ENCODE data around the gene LTBP3. TPM values are rescaled to one million over a fixed set of nuclear protein-coding genes. Genes with fewer than 3 reads are reported as not detected.
"Not testable (repeated sequence)": the region's sequence is repeated elsewhere in the genome, so short reads cannot be mapped to it uniquely, and the experiment has no call there.

Gene LTBP3
- total RNA-seq, 1 donor = 41.6 TPM

GRCh38 chr11:65569164-65569972 lies 11.2 kb upstream of the LTBP3 start:
- H3K36me3 ChIP-seq (ENCODE audit: insufficient read depth, low read length) = peaks cover 11% of the 10 kb centered on the region
- peak overlapping the region; percentile 100 for H3K4me2 ChIP-seq (ENCODE audit: insufficient read depth, low read length)
- peaks cover 56% of the 10 kb centered on the region for H3K79me2 ChIP-seq (ENCODE audit: insufficient read depth, low read length)
- no peak for DNase-seq (ENCODE audit: insufficient read length, low spot score, missing footprints)
- H3K9me3 ChIP-seq (ENCODE audit: low read depth, low read length) = no peaks in the 10 kb centered on the region
- H3K4me3 ChIP-seq (ENCODE audit: insufficient read depth, low read length) = peak overlapping the region; percentile 98
- H3K4me1 ChIP-seq (ENCODE audit: insufficient read depth, low read length) = peaks cover 49% of the 10 kb centered on the region
- TF ChIP-seq CTCF (IDR thresholded peaks at IDR 0.05; ENCODE audit: extremely low read depth, low read depth, low read length) = no peak
- peak overlapping the region; percentile 97 for H2AFZ ChIP-seq (ENCODE audit: low read length)
- peaks cover 17% of the 10 kb centered on the region for H4K20me1 ChIP-seq (ENCODE audit: insufficient read depth, low read length)
- H3K27ac ChIP-seq (ENCODE audit: low read depth, low read length) = peak overlapping the region; percentile 95
- no peaks in the 10 kb centered on the region for H3K27me3 ChIP-seq (ENCODE audit: insufficient read depth, low read length)

GRCh38 chr11:65565624-65566453 lies 7.7 kb upstream of the LTBP3 start:
- no peak for DNase-seq (ENCODE audit: insufficient read length, low spot score, missing footprints)
- peaks cover 39% of the 10 kb centered on the region for H3K4me1 ChIP-seq (ENCODE audit: insufficient read depth, low read length)

GRCh38 chr11:65564879-65565559 lies 6.9 kb upstream of the LTBP3 start:
- H3K4me1 ChIP-seq (ENCODE audit: insufficient read depth, low read length) = peaks cover 45% of the 10 kb centered on the region
- H3K4me2 ChIP-seq (ENCODE audit: insufficient read depth, low read length); H3K36me3 ChIP-seq (ENCODE audit: insufficient read depth, low read length); H2AFZ ChIP-seq (ENCODE audit: low read length); H4K20me1 ChIP-seq (ENCODE audit: insufficient read depth, low read length); DNase-seq (ENCODE audit: insufficient read length, low spot score, missing footprints); H3K9me3 ChIP-seq (ENCODE audit: low read depth, low read length); H3K4me3 ChIP-seq (ENCODE audit: insufficient read depth, low read length); H3K27me3 ChIP-seq (ENCODE audit: insufficient read depth, low read length): not testable (repeated sequence)
- peaks cover 26% of the 10 kb centered on the region for H3K79me2 ChIP-seq (ENCODE audit: insufficient read depth, low read length)
- peak overlapping the region; percentile 71 for H3K27ac ChIP-seq (ENCODE audit: low read depth, low read length)

More at GRCh38 chr11:65565624-65566453, 7.7 kb upstream of the LTBP3 start:
- H3K4me2 ChIP-seq (ENCODE audit: insufficient read depth, low read length) = peak overlapping the region; percentile 15
- H3K36me3 ChIP-seq (ENCODE audit: insufficient read depth, low read length) = peaks cover 4% of the 10 kb centered on the region
- no peaks in the 10 kb centered on the region for H3K9me3 ChIP-seq (ENCODE audit: low read depth, low read length)
- no peak overlapping the region for H2AFZ ChIP-seq (ENCODE audit: low read length)
- peaks cover 33% of the 10 kb centered on the region for H3K79me2 ChIP-seq (ENCODE audit: insufficient read depth, low read length)
- peak overlapping the region; percentile 71 for H3K27ac ChIP-seq (ENCODE audit: low read depth, low read length)
- H4K20me1 ChIP-seq (ENCODE audit: insufficient read depth, low read length) = no peaks in the 10 kb centered on the region
- H3K4me3 ChIP-seq (ENCODE audit: insufficient read depth, low read length) = no peak overlapping the region
- no peak for TF ChIP-seq CTCF (IDR thresholded peaks at IDR 0.05; ENCODE audit: extremely low read depth, low read depth, low read length)
- H3K27me3 ChIP-seq (ENCODE audit: insufficient read depth, low read length) = no peaks in the 10 kb centered on the region

GRCh38 chr11:65563601-65564000 lies 5.4 kb upstream of the LTBP3 start:
- H2AFZ ChIP-seq (ENCODE audit: low read length) = no peak overlapping the region
- H3K4me1 ChIP-seq (ENCODE audit: insufficient read depth, low read length) = peaks cover 47% of the 10 kb centered on the region
- no peaks in the 10 kb centered on the region for H3K27me3 ChIP-seq (ENCODE audit: insufficient read depth, low read length)
- H3K36me3 ChIP-seq (ENCODE audit: insufficient read depth, low read length) = peaks cover 4% of the 10 kb centered on the region
- H3K27ac ChIP-seq (ENCODE audit: low read depth, low read length) = no peak overlapping the region
- H3K4me3 ChIP-seq (ENCODE audit: insufficient read depth, low read length) = no peak overlapping the region
- no peak for DNase-seq (ENCODE audit: insufficient read length, low spot score, missing footprints)
- no peaks in the 10 kb centered on the region for H4K20me1 ChIP-seq (ENCODE audit: insufficient read depth, low read length)
- no peak for TF ChIP-seq CTCF (IDR thresholded peaks at IDR 0.05; ENCODE audit: extremely low read depth, low read depth, low read length)
- H3K4me2 ChIP-seq (ENCODE audit: insufficient read depth, low read length) = no peak overlapping the region
- H3K9me3 ChIP-seq (ENCODE audit: low read depth, low read length) = no peaks in the 10 kb centered on the region
- peaks cover 17% of the 10 kb centered on the region for H3K79me2 ChIP-seq (ENCODE audit: insufficient read depth, low read length)
